ENCODE results near the gene CEP112. TPM values are rescaled to one million over a fixed set of nuclear protein-coding genes. Genes with fewer than 3 reads are reported as not detected.

The CEP112 gene
- total RNA-seq, 1 donor from 2014 or later: 9.7 TPM

DNA sequence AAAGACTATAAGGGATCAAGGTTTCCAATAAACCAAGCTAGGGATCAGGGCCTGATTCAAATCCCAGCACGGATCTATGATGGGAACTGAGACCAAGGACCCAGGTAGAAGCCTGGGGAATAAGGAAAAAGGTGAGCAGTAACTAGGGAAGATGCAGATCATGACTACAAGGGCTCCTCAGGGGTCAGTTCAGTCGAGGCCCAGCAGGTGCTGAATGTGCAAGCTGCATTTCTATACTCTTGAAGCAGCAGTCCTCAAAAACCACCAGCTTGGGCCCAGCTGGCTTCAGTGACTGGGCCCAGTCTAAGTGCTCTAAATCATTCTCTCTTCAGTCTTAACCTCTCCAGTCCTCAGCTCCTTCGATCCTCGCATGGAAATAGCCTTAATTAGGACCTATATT is 401.7 kb downstream of the CEP112 start:
- peaks cover 13% of the 10 kb centered on the region for H3K4me1 ChIP-seq
- Mint-ChIP-seq H3K4me3 (no peak overlapping the region), H3K36me3 (no peaks in the 10 kb centered on the region), H3K27me3 (ENCODE audit: insufficient read depth, low read depth) (no peaks in the 10 kb centered on the region), H3K9me3 (no peaks in the 10 kb centered on the region), H3K27ac (no peak overlapping the region), H3K4me1 (peaks cover 27% of the 10 kb centered on the region)
- H3K9me3 ChIP-seq (ENCODE audit: low read depth): no peaks in the 10 kb centered on the region
- DNase-seq (ENCODE audit: low spot score): no peak
- no peak overlapping the region for H3K4me3 ChIP-seq
- H3F3A ChIP-seq (ENCODE audit: low read depth): no peaks in the 10 kb centered on the region
- no peaks in the 10 kb centered on the region for H3K27me3 ChIP-seq
- no peaks in the 10 kb centered on the region for H3K36me3 ChIP-seq
- H2AFZ ChIP-seq (replicated peaks): no peak overlapping the region
- H3K79me2 ChIP-seq (ENCODE audit: low read depth): no peaks in the 10 kb centered on the region
- no peak overlapping the region for H3K4me2 ChIP-seq
- TF ChIP-seq, protein P1, sequence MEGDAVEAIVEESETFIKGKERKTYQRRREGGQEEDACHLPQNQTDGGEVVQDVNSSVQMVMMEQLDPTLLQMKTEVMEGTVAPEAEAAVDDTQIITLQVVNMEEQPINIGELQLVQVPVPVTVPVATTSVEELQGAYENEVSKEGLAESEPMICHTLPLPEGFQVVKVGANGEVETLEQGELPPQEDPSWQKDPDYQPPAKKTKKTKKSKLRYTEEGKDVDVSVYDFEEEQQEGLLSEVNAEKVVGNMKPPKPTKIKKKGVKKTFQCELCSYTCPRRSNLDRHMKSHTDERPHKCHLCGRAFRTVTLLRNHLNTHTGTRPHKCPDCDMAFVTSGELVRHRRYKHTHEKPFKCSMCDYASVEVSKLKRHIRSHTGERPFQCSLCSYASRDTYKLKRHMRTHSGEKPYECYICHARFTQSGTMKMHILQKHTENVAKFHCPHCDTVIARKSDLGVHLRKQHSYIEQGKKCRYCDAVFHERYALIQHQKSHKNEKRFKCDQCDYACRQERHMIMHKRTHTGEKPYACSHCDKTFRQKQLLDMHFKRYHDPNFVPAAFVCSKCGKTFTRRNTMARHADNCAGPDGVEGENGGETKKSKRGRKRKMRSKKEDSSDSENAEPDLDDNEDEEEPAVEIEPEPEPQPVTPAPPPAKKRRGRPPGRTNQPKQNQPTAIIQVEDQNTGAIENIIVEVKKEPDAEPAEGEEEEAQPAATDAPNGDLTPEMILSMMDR (IDR thresholded peaks at IDR 0.05): no peak
- no peaks in the 10 kb centered on the region for H4K20me1 ChIP-seq (ENCODE audit: low read depth)
- H3K9ac ChIP-seq: no peak overlapping the region
- no peak overlapping the region for H3K27ac ChIP-seq

- H3K9me3 Mint-ChIP-seq: peaks cover 2% of the 10 kb centered on the region
- H3K4me1 Mint-ChIP-seq: peaks cover 22% of the 10 kb centered on the region
- Histone ChIP-seq H4K20me1 (ENCODE audit: low read depth) (no peaks in the 10 kb centered on the region), H2AFZ (replicated peaks) (no peak overlapping the region), H3K27ac (no peak overlapping the region), H3K4me1 (peaks cover 13% of the 10 kb centered on the region), H3F3A (ENCODE audit: low read depth) (no peaks in the 10 kb centered on the region), H3K27me3 (no peaks in the 10 kb centered on the region), H3K4me3 (no peak overlapping the region), H3K9me3 (ENCODE audit: low read depth) (no peaks in the 10 kb centered on the region), H3K79me2 (ENCODE audit: low read depth) (no peaks in the 10 kb centered on the region), H3K9ac (no peak overlapping the region), H3K4me2 (no peak overlapping the region), H3K36me3 (no peaks in the 10 kb centered on the region)
- no peak overlapping the region for H3K4me3 Mint-ChIP-seq
- H3K27me3 Mint-ChIP-seq (ENCODE audit: insufficient read depth, low read depth): no peaks in the 10 kb centered on the region
- peaks cover 2% of the 10 kb centered on the region for H3K36me3 Mint-ChIP-seq
- TF ChIP-seq, protein P1 (IDR thresholded peaks at IDR 0.05): no peak
- TF ChIP-seq EZH2 (IDR thresholded peaks at IDR 0.05) (no peak), EZH2phosphoT487 (IDR thresholded peaks at IDR 0.05) (no peak)
- no peak for DNase-seq (ENCODE audit: low spot score)
- no peak overlapping the region for H3K27ac Mint-ChIP-seq
Observed at GRCh38 chr17:65787503-65787902, 404.4 kb downstream of the CEP112 start.

DNA sequence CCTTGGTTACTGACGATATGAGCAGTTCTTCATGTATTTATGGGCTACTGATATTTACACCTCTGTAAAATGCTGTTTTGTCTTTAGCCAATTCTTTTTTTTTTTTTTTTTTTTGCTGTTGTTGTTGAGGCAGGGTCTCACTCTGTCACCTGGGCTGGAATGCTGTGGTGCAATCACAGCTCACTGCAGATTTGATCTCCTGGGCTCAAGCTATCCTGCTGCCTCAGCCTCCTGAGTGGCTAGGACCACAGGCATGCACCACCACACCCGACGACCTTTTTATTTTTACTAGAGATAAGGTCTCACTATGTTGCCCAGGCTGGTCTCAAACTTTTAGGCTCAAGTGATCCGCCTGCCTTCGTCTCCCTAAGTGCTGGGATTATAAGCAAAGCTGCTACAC is 405.5 kb downstream of the CEP112 start:
- H2AFZ ChIP-seq (replicated peaks): no peak overlapping the region
- DNase-seq (ENCODE audit: low spot score): no peak
- H3K4me3 Mint-ChIP-seq: no peak overlapping the region
- no peaks in the 10 kb centered on the region for H3F3A ChIP-seq (ENCODE audit: low read depth)
- H3K9ac ChIP-seq: no peak overlapping the region
- H3K4me1 Mint-ChIP-seq: peaks cover 14% of the 10 kb centered on the region
- H3K36me3 ChIP-seq: no peaks in the 10 kb centered on the region
- H3K4me2 ChIP-seq: no peak overlapping the region
- H3K27me3 Mint-ChIP-seq (ENCODE audit: insufficient read depth, low read depth): no peaks in the 10 kb centered on the region
- H3K4me1 ChIP-seq: peaks cover 12% of the 10 kb centered on the region
- TF ChIP-seq EZH2phosphoT487 (IDR thresholded peaks at IDR 0.05) (no peak), EZH2 (IDR thresholded peaks at IDR 0.05) (no peak)
- TF ChIP-seq, protein P1 (IDR thresholded peaks at IDR 0.05): no peak
- no peak overlapping the region for H3K27ac ChIP-seq
- no peaks in the 10 kb centered on the region for H3K27me3 ChIP-seq
- H3K36me3 Mint-ChIP-seq: peaks cover 2% of the 10 kb centered on the region
- no peaks in the 10 kb centered on the region for H3K9me3 ChIP-seq (ENCODE audit: low read depth)
- H3K9me3 Mint-ChIP-seq: peaks cover 2% of the 10 kb centered on the region
- no peaks in the 10 kb centered on the region for H3K79me2 ChIP-seq (ENCODE audit: low read depth)
- H4K20me1 ChIP-seq (ENCODE audit: low read depth): no peaks in the 10 kb centered on the region
- H3K4me3 ChIP-seq: no peak overlapping the region
- no peak overlapping the region for H3K27ac Mint-ChIP-seq

DNA sequence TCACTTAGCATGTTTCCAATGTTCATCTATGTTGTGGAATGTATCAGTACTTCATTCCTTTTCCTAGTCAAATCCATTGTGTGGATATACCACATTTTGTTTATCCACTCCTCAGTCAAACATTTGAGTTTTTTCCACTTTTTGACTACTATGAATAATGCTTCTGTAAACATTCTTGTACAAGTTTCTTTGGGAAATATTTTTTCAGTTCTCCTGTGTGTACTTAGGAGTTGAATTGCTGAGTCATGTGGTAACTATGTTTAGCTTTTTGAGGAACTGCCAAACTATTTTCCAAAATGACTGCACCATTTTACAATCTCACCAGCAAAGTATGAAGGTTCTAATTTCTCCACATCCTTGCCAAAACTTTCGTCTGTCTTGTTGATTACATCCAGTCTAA is 406.8 kb downstream of the CEP112 start:
- DNase-seq (ENCODE audit: low spot score): no peak
- Mint-ChIP-seq H3K9me3 (peaks cover 5% of the 10 kb centered on the region), H3K36me3 (peaks cover 6% of the 10 kb centered on the region), H3K4me3 (no peak overlapping the region), H3K4me1 (peaks cover 6% of the 10 kb centered on the region), H3K27ac (no peak overlapping the region), H3K27me3 (ENCODE audit: insufficient read depth, low read depth) (no peaks in the 10 kb centered on the region)
- Histone ChIP-seq H3K4me3 (no peak overlapping the region), H4K20me1 (ENCODE audit: low read depth) (no peaks in the 10 kb centered on the region), H3K79me2 (ENCODE audit: low read depth) (no peaks in the 10 kb centered on the region), H3K27ac (no peak overlapping the region), H2AFZ (replicated peaks) (no peak overlapping the region), H3F3A (ENCODE audit: low read depth) (no peaks in the 10 kb centered on the region), H3K9me3 (ENCODE audit: low read depth) (no peaks in the 10 kb centered on the region), H3K27me3 (no peaks in the 10 kb centered on the region), H3K4me2 (no peak overlapping the region), H3K4me1 (no peaks in the 10 kb centered on the region), H3K36me3 (no peaks in the 10 kb centered on the region), H3K9ac (no peak overlapping the region)
- TF ChIP-seq EZH2 (IDR thresholded peaks at IDR 0.05) (no peak), EZH2phosphoT487 (IDR thresholded peaks at IDR 0.05) (no peak)
- TF ChIP-seq, protein P1 (IDR thresholded peaks at IDR 0.05): no peak

All from neural progenitor cell (in vitro differentiated cells).